DOHH2 (cell line): ENCODE measurements around the gene ZNF813.

ENCODE experiments used
- H3F3A ChIP-seq: fragments of 200-600 bp; sonication (generic), shearing (Covaris generic); 2 replicates; pipeline ENCODE4 v1.6.0; 2016; ENCODE audit warnings: antibody characterized with exemption, mild to moderate bottlenecking; ENCODE audit not compliant: control insufficient read depth, insufficient read depth
- H3K27ac ChIP-seq: fragments of 200-600 bp; sonication (generic); 2 replicates; pipeline ENCODE4 v1.5.1; 2014; ENCODE audit warnings: low read depth, mild to moderate bottlenecking, low read length, moderate library complexity
- H3K27me3 ChIP-seq: fragments of 200-600 bp; sonication (generic); 2 replicates; pipeline ENCODE4 v1.6.1; 2014; ENCODE audit warnings: mild to moderate bottlenecking, low read length, mixed read lengths; ENCODE audit not compliant: control insufficient read depth
- H3K36me3 ChIP-seq: fragments of 200-600 bp; sonication (generic); 2 replicates; pipeline ENCODE4 v1.6.1; 2014; ENCODE audit warnings: mild to moderate bottlenecking, low read length, moderate library complexity, mixed read lengths; ENCODE audit not compliant: control insufficient read depth
- H3K4me1 ChIP-seq: fragments of 200-600 bp; sonication (generic); 2 replicates; pipeline ENCODE4 v1.6.1; 2014; ENCODE audit warnings: mild to moderate bottlenecking, low read length, mixed read lengths; ENCODE audit not compliant: control insufficient read depth
- H3K4me2 ChIP-seq: fragments of 200-600 bp; sonication (generic); 2 replicates; pipeline ENCODE4 v1.6.0; 2014; ENCODE audit warnings: mild to moderate bottlenecking, low read length, moderate library complexity
- H3K4me3 ChIP-seq: fragments of 200-600 bp; sonication (generic); 2 replicates; pipeline ENCODE4 v1.5.1; 2014; ENCODE audit warnings: mild to moderate bottlenecking, low read length, mixed read lengths
- H3K79me2 ChIP-seq: fragments of 200-600 bp; sonication (generic); 2 replicates; pipeline ENCODE4 v1.6.1; 2014; ENCODE audit warnings: mild to moderate bottlenecking, low read length, mixed read lengths; ENCODE audit not compliant: control insufficient read depth
- H3K9me2 ChIP-seq: fragments of 200-600 bp; sonication (generic); replicated peaks from 2 replicates; pipeline ENCODE4 v1.6.1; 2014; ENCODE audit warnings: mild to moderate bottlenecking, low read length, mixed read lengths; ENCODE audit not compliant: control insufficient read depth
- H3K9me3 ChIP-seq: fragments of 200-600 bp; sonication (generic); 2 replicates; pipeline ENCODE4 v1.6.1; 2014; ENCODE audit warnings: antibody characterized with exemption, low read length, mixed read lengths; ENCODE audit not compliant: control insufficient read depth, insufficient read depth
- H4K20me1 ChIP-seq: fragments of 200-600 bp; sonication (generic); 2 replicates; pipeline ENCODE4 v1.6.0; 2014; ENCODE audit warnings: low read depth, mild to moderate bottlenecking, antibody characterized with exemption, low read length, moderate library complexity; ENCODE audit not compliant: control insufficient read depth, insufficient read depth
- CTCF ChIP-seq: fragments of 200-600 bp; sonication (generic); IDR thresholded peaks from one replicate; pipeline ENCODE4 v1.5.1; 2014; ENCODE audit warnings: antibody characterized with exemption, mild to moderate bottlenecking, low read depth, low read length; ENCODE audit not compliant: poor library complexity, severe bottlenecking
- EZH2phosphoT487 ChIP-seq: fragments of 200-600 bp; sonication (generic); IDR thresholded peaks from 2 replicates; pipeline ENCODE4 v1.6.1; 2017; ENCODE audit warnings: borderline replicate concordance, mild to moderate bottlenecking, antibody characterized with exemption, low read length, moderate library complexity, mixed read lengths

Gene ZNF813

GRCh38 chr19:53507523-53508442 lies 40.2 kb downstream of the ZNF813 start:
- H3K4me3 ChIP-seq: no peak overlapping the region
- H3K4me2 ChIP-seq: no peak overlapping the region
- TF ChIP-seq CTCF: no peak
- no peak for TF ChIP-seq EZH2phosphoT487
- H3K27ac ChIP-seq: no peak overlapping the region
- no peaks in the 10 kb centered on the region for H3F3A ChIP-seq
- H3K27me3 ChIP-seq: no peaks in the 10 kb centered on the region
- H3K9me3 ChIP-seq: peaks cover 9% of the 10 kb centered on the region; the same call in 1 of the 2 replicates
- H4K20me1 ChIP-seq: no peaks in the 10 kb centered on the region
- H3K4me1 ChIP-seq: no peaks in the 10 kb centered on the region
- no peaks in the 10 kb centered on the region for H3K36me3 ChIP-seq
- no peaks in the 10 kb centered on the region for H3K9me2 ChIP-seq
- H3K79me2 ChIP-seq: no peaks in the 10 kb centered on the region

DNA sequence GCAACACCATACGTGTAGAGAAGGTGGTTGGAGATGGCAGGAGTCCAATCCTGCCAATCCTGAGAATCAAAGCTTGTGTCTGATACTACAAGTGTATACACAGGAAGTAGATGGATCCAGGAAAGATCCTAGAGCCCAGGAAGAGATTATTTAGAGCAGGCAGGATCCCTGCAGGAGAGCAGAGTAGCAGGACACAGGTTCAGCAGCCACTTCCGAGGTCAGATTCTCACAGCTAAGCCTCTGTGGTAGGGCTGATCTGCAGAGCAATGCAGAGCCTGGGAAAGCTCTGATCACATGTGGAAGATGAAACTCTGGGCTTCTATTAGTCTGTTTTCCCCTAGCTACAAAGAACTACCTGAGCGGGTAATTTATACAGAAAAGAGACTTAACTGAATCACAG lies 41.9 kb downstream of the ZNF813 start:
- no peak overlapping the region for H3K27ac ChIP-seq

GRCh38 chr19:53509845-53510244 lies 42.3 kb downstream of the ZNF813 start:
- Histone ChIP-seq H3K36me3 (no peaks in the 10 kb centered on the region), H3K4me2 (no peak overlapping the region), H3K4me1 (no peaks in the 10 kb centered on the region), H3K9me3 (peaks cover 9% of the 10 kb centered on the region; the same call in 1 of the 2 replicates), H3F3A (no peaks in the 10 kb centered on the region), H3K27me3 (no peaks in the 10 kb centered on the region), H3K9me2 (no peaks in the 10 kb centered on the region), H3K79me2 (no peaks in the 10 kb centered on the region), H3K4me3 (no peak overlapping the region), H4K20me1 (no peaks in the 10 kb centered on the region), H3K27ac (no peak overlapping the region)
- TF ChIP-seq CTCF: no peak

More for the DNA sequence above, 41.9 kb downstream of the ZNF813 start:
- Histone ChIP-seq H4K20me1 (no peaks in the 10 kb centered on the region), H3K79me2 (no peaks in the 10 kb centered on the region), H3K4me2 (no peak overlapping the region), H3K9me3 (peaks cover 9% of the 10 kb centered on the region; the same call in 1 of the 2 replicates), H3K4me3 (no peak overlapping the region), H3K27me3 (no peaks in the 10 kb centered on the region), H3K4me1 (no peaks in the 10 kb centered on the region), H3K9me2 (no peaks in the 10 kb centered on the region), H3K36me3 (no peaks in the 10 kb centered on the region), H3F3A (no peaks in the 10 kb centered on the region)
- TF ChIP-seq EZH2phosphoT487 (no peak), CTCF (no peak)
